Cerebellar nuclear complex (tissue), 1 donor: ENCODE measurements around the gene DGKB.

Experiments used
- DNase-seq, 2 experiments: peaks; one replicate each; lab custom pipeline; 2025; lab: John Stamatoyannopoulos, UW

Gene DGKB

DNA sequence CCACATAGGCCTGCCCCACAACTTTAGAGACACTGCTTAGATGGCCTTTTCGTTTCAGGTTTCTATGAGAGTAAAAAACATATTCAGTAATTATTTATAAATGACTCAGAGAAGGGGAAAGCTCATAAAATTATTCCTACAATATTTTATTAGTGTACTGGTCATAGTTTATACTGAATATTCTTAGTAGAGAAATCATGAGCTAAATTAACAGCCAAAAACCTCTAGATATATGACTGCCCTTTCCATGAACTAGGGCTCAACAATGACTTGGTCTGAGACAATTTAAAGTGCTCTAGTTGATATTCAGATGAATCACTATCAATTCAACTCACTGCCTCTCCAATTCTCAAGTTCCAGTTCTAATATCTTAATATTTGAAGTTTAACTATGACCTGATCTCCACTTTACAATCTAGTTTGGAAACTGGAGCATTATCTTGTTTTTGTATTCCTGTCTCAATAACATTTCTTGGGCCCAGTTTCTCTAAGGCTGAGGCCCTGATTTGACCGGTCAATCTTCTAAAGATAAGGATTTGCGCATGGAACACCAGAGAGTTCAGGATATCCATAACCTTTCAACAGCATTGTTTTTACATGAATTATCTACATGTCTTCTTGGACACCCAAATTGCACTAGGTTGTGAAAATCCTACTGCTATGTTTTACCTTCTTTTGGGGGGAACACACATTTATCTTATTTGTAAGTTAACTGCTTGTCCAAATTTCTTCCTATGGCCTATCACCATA, 141.6 kb downstream of the DGKB start:
- DNase-seq, result no peak

- no peak for DNase-seq
Measured at GRCh38 chr7:14759785-14760184, 142.8 kb downstream of the DGKB start.

GRCh38 chr7:14754631-14755030, 147.9 kb downstream of the DGKB start:
- DNase-seq, result no peak

GRCh38 chr7:14752301-14752700, 150.2 kb downstream of the DGKB start:
- no peak for DNase-seq

- no peak for DNase-seq
Measured at GRCh38 chr7:14751461-14751860, 151.1 kb downstream of the DGKB start.

- no peak for DNase-seq
Measured at GRCh38 chr7:14748461-14748860, 154.1 kb downstream of the DGKB start.

- peak in 1 of 2 experiments; percentile 25 for DNase-seq
Measured at GRCh38 chr7:14747701-14748100, 154.8 kb downstream of the DGKB start.

GRCh38 chr7:14745076-14745475, 157.5 kb downstream of the DGKB start:
- DNase-seq, result no peak

- DNase-seq, result no peak
Measured at GRCh38 chr7:14740606-14741005, 161.9 kb downstream of the DGKB start.

- DNase-seq, result no peak
Measured at GRCh38 chr7:14739841-14740185, 162.7 kb downstream of the DGKB start.

DNA sequence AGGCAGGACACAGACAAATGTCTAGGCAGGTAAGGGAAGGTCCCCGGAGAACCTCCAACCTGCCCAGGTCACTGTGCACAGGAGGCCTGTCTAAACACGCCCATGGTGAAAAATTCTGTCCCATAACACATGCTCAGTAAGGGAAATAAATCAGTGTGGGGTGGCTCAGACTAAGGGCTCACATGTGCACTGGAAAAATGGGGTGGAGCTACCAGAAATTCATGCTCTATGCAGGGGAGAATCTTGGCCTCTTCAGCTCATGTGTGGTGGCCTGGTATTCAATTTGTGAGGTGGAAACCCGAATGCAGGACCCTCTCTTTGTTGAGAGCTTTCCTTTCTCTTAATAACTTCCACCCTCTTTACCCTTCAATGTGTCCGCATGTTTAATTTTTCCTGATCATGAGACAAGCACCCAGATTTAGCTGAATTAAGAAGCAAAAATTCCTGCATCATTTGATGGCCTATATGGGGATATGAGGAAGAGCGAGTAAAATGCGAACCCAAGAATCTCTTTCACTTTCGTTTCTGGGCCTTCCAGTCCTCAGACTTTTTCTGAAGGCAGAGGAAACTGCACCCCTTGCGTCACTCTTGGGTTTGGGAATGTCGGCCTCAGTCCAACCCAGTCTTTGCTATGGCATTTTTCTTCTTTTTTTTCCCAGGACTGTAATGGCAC, 163.2 kb downstream of the DGKB start:
- DNase-seq, result no peak

- no peak for DNase-seq
Measured at GRCh38 chr7:14738086-14738485, 164.5 kb downstream of the DGKB start.

DNA sequence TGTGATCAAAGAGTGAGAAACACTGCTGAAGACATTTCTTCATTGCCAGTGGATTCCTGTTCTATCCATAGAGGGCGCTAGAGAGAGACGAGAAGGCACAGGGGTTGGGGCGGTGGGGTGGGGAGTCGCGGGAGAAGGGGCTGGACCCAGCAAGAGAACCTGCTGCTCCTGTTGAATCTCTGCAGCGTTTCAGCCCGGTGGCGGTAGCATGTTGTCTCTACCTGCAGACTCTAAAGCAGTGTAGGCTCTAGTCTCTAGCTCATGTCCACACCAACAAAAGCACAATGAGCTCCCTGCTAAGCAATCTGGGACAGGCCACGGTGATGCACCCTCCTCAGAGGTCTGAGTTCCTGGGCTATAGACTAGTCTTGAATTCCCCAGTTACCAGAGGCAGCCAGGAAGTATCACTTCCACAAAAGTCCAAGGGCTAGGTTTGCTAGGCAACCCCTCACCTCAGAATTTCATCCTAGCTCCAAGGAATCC, 167.7 kb downstream of the DGKB start:
- no peak for DNase-seq

DNA sequence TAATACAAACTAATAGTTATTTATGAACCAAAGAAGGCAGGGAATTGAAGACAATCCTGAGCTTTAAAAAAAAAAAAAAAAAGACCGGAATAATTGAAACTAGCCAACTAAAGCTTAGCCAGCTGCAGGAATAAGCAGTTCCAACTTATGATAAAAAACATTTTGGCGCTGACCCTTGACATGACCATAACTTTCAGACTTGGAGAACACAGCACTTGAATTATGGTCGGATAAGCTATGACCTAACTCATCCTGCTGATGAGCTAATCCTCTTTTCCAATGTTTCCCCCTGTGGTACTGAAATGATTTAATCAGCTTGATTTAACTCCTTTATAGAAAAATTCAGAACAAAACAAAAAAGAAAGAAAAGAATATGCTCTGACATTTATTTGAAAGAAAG, 181.8 kb downstream of the DGKB start:
- no peak for DNase-seq

- DNase-seq, result no peak
Measured at GRCh38 chr7:14717816-14718215, 184.7 kb downstream of the DGKB start.

- no peak for DNase-seq
Measured at GRCh38 chr7:14717169-14717568, 185.4 kb downstream of the DGKB start.

DNA sequence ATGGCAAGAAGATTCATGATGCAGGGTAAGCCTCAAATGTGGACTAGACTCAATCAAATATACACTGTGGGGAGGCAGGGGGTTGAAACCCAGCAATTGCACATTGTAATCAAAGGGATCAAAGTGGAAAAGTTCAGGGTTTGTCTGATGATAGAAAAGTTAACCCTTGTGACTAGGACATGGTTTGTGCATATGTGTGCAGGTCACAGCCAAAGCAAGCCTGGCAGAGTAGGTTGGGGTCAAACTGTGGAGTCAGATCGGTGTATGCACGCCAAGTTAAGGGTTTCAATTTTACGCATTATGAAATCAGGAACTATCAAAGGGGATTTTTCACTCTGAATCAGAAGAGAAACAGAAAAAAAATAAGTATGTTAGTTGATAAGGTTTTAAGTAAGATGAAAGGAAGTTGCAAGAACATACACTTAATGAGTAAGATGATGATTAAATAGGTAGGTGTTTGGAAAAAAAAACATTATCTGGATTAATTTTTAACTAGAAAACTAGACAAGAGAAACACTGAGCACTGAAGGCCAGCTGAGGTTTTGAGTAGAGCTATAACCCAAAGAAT, 188.3 kb downstream of the DGKB start:
- DNase-seq, result no peak

DNA sequence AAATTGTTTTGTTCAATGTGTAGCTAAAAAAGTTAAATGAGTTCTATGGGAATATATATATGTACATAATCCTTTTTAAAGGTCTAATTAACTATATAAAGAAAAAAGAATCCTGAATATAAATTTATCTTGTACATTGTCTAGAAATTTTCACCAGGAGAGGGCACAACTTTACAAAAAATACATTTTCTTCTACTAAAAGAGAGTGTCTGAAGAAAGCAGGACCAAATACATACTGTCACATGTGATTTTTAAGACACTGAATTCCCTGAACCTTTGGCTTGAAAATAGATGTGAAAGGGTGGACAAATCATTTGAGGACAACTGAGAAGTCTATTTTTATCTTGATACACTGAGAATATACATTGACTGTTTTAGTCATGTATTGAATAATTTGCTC, 204.3 kb downstream of the DGKB start:
- DNase-seq, result no peak

- DNase-seq, result no peak
Measured at GRCh38 chr7:14697684-14698083, 204.9 kb downstream of the DGKB start.

GRCh38 chr7:14691597-14692203, 210.9 kb downstream of the DGKB start:
- DNase-seq, result no peak

DNA sequence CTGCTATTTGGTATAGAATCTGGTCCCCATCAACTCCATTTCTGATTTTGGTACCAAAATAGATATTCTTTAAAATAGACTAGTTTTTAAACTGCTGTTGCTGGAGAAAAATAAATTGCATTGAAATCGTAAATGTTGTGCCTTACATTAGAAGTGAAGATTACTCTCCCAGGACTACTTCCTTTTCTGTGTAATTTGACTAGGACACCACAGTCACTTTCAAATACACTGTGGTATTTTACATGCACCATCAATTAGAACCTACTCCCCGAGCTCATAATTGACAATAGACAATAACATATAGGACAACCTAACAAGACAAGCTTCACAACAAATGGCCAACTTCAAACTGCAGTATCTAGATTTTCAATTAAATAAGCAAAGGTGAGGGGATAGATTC, 211.5 kb downstream of the DGKB start:
- no peak for DNase-seq

- DNase-seq, result no peak
Measured at GRCh38 chr7:14690486-14690885, 212.1 kb downstream of the DGKB start.

GRCh38 chr7:14690075-14690474, 212.5 kb downstream of the DGKB start:
- DNase-seq, result no peak
